Measurements from ENCODE around the gene ITGB2. TPM values are rescaled to one million over a fixed set of nuclear protein-coding genes. Genes with fewer than 3 reads are reported as not detected.

ITGB2 gene
- polyA plus RNA-seq, 1 of the 3 experiments (the other 2 are of a cell fraction), result 0.77 TPM

GRCh38 chr21:44939532-44940115 is 18.9 kb upstream of the ITGB2 start, which contains the start of gene SLX9 (continued):
- TF ChIP-seq GABPA (IDR thresholded peaks at IDR 0.05; ENCODE audit: low read depth) (peak; percentile 97), JUND (IDR thresholded peaks at IDR 0.05) (no peak), IRF3 (IDR thresholded peaks at IDR 0.05; ENCODE audit: low read depth, low read length) (peak; percentile 51), REST (IDR thresholded peaks at IDR 0.05; ENCODE audit: low read depth, low read length) (peak; percentile 79), NFIC (IDR thresholded peaks at IDR 0.05; ENCODE audit: borderline replicate concordance) (no peak; the same call in 1 of the 2 replicates), NRF1 (IDR thresholded peaks at IDR 0.05; ENCODE audit: low read depth, low read length) (no peak)

- WGBS (ENCODE audit: low lambda C conversion rate), result 86% methylated on average over 18 of the region's 18 CpGs
- ChIA-PET CTCF (interaction anchor here (0.9 to 2.7 kb wide), 7 partner anchors 11 to 198 kb away, joined by 3 to 25 read pairs (median 3); no protein-coding TSS in a partner anchor), POLR2A (interaction anchor here (1.0 kb wide), 1 partner anchor 198 kb away, joined by 3 read pairs; no protein-coding TSS in a partner anchor)
- H3F3A ChIP-seq (replicated peaks; ENCODE audit: insufficient read depth), result peaks cover 5% of the 10 kb centered on the region
- peaks cover 46% of the 10 kb centered on the region for H3K79me2 ChIP-seq (ENCODE audit: insufficient read depth)
- H3K4me2 ChIP-seq, result peak overlapping the region; percentile 91
- H3K36me3 ChIP-seq (replicated peaks in 1 of 2; ENCODE audit: control insufficient read depth in 1 of 2, insufficient read depth in 2 of 2, low read length in 1 of 2), result peaks cover 4 to 11% of the 10 kb centered on the region in 2 experiments
- H3K4me3 ChIP-seq (ENCODE audit: low read depth in 2 of 2, low read length in 1 of 2), result peak overlapping the region; percentile 97 to 98
- no peak for DNase-seq
- TF ChIP-seq CTCF (IDR thresholded peaks at IDR 0.05) (no peak), TEAD4 (IDR thresholded peaks at IDR 0.05; ENCODE audit: borderline replicate concordance, insufficient read depth) (no peak), TCF12 (IDR thresholded peaks at IDR 0.05) (no peak), FOSL2 (IDR thresholded peaks at IDR 0.05; ENCODE audit: borderline replicate concordance, low read depth) (no peak), GATA2 (CRISPR knock-in tag; IDR thresholded peaks at IDR 0.05) (no peak), TAF1 (IDR thresholded peaks at IDR 0.05; ENCODE audit: borderline replicate concordance, low read depth, low read length) (no peak), RCOR1 (IDR thresholded peaks at IDR 0.05; ENCODE audit: low read length) (no peak), NRF1 (IDR thresholded peaks at IDR 0.05; ENCODE audit: low read depth, low read length) (no peak), GABPA (IDR thresholded peaks at IDR 0.05; ENCODE audit: low read depth) (no peak), EP300 (IDR thresholded peaks at IDR 0.05; ENCODE audit: borderline replicate concordance in 1 of 2, low read depth in 1 of 2, low read length in 1 of 2) (no peak), MAX (IDR thresholded peaks at IDR 0.05; ENCODE audit: low read depth) (no peak), USF1 (IDR thresholded peaks at IDR 0.05; ENCODE audit: borderline replicate concordance, low read depth) (no peak), PBX3 (IDR thresholded peaks at IDR 0.05) (no peak), FOXJ3 (CRISPR knock-in tag; IDR thresholded peaks at IDR 0.05) (no peak), SMC3 (IDR thresholded peaks at IDR 0.05; ENCODE audit: low read depth, low read length) (no peak)
- H3K9me3 ChIP-seq, result no peaks in the 10 kb centered on the region
- peak overlapping the region in 1 of 2 experiments; percentile 63; a peak in 1 of 4 replicates for H3K27ac ChIP-seq (ENCODE audit: low read depth in 2 of 2, low read length in 1 of 2)
- H4K20me1 ChIP-seq (ENCODE audit: insufficient read depth), result peaks cover 25% of the 10 kb centered on the region
- no peaks in the 10 kb centered on the region for H3K27me3 ChIP-seq (ENCODE audit: insufficient read depth)
- H3K4me1 ChIP-seq (ENCODE audit: control insufficient read depth in 1 of 2, insufficient read depth in 2 of 2, low read depth in 1 of 2, low read length in 1 of 2), result peaks cover 8 to 19% of the 10 kb centered on the region in 2 experiments; a peak in 3 of 4 replicates
- H3K9me2 ChIP-seq, result no peaks in the 10 kb centered on the region
- peak overlapping the region; percentile 80 for H3K9ac ChIP-seq
- peak overlapping the region; percentile 99 for H2AFZ ChIP-seq (ENCODE audit: low read depth)
Observed at GRCh38 chr21:44938772-44939531, 18.3 kb upstream of the ITGB2 start.
